HFFc6 (cell line): ENCODE measurements around the gene SFTPA1. TPM values are rescaled to one million over a fixed set of nuclear protein-coding genes. Genes with fewer than 3 reads are reported as not detected.
"Not testable (repeated sequence)": the region's sequence is repeated elsewhere in the genome, so short reads cannot be mapped to it uniquely, and the experiment has no call there.

Experiments used
- DNase-seq: peaks from one replicate; pipeline ENCODE4 v3.0.0-alpha.2; 2018
- H3K27ac Mint-ChIP-seq: 2 replicates; pipeline ENCODE4 v1.8.0; 2020; ENCODE audit warnings: mild to moderate bottlenecking, mixed read lengths
- H3K27me3 Mint-ChIP-seq: 2 replicates; pipeline ENCODE4 v1.8.0; 2021; ENCODE audit warnings: mild to moderate bottlenecking, moderate library complexity, mixed read lengths; ENCODE audit not compliant: insufficient read depth
- H3K36me3 Mint-ChIP-seq: 2 replicates; pipeline ENCODE4 v1.8.0; 2021; ENCODE audit warnings: low read depth, mixed read lengths
- H3K4me1 Mint-ChIP-seq: 2 replicates; pipeline ENCODE4 v1.8.0; 2020; ENCODE audit warnings: low read depth, mixed read lengths
- H3K4me3 Mint-ChIP-seq: 2 replicates; pipeline ENCODE4 v1.8.0; 2020; ENCODE audit warnings: mild to moderate bottlenecking, moderate library complexity, mixed read lengths
- H3K9me3 Mint-ChIP-seq: 2 replicates; pipeline ENCODE4 v1.8.0; 2020; ENCODE audit warnings: mild to moderate bottlenecking, mixed read lengths
- CTCF ChIP-seq: fragments of 200-600 bp; sonication (generic); IDR thresholded peaks from 2 replicates; pipeline ENCODE4 v1.5.0; 2021; ENCODE audit warnings: antibody characterized with exemption, mild to moderate bottlenecking
- total RNA-seq, 6 experiments: library from RNA; stranded (reverse); fragmentation: NEBNext Ultra II Directional; extraction: Animal tissue kit (Norgen Biotek cat#: 25700); gene quantifications; 2 replicates in 1 of 6; 3 replicates in 5 of 6; pipeline ENCODE4 v1.2.3, GENCODE V29; 2021

Gene SFTPA1
- total RNA-seq, 6 experiments from 2014 or later: not detected

DNA sequence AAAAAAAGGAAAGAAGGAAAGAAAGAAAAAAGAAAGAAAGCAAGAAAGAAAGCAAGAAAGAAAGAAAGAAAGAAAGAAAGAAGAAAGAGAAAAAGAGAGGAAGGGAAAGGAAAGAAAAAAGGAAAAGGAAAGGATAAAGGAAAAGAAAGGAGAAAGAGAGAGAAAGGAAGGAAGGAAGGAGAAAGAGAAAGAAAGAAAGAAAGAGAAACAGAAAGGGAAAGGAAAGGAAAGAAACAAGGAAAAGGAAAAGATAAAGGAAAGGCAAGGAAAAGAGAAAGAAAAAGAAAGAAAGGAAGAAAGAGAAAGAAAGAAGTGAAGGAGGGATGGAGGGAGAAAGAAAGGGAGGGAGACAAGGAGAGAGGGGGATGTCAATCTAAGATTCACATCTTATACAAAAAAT lies 29.7 kb upstream of the SFTPA1 start:
- H3K4me3 Mint-ChIP-seq: no peak overlapping the region
- no peaks in the 10 kb centered on the region for H3K36me3 Mint-ChIP-seq
- no peak overlapping the region for H3K27ac Mint-ChIP-seq
- no peaks in the 10 kb centered on the region for H3K9me3 Mint-ChIP-seq
- H3K27me3 Mint-ChIP-seq: peaks cover 29% of the 10 kb centered on the region
- H3K4me1 Mint-ChIP-seq: no peaks in the 10 kb centered on the region
- no peak for DNase-seq
- TF ChIP-seq CTCF: no peak

GRCh38 chr10:79582096-79582495 lies 28.6 kb upstream of the SFTPA1 start:
- no peak for TF ChIP-seq CTCF
- no peak overlapping the region for H3K27ac Mint-ChIP-seq
- peaks cover 31% of the 10 kb centered on the region for H3K27me3 Mint-ChIP-seq
- no peak overlapping the region for H3K4me3 Mint-ChIP-seq
- H3K9me3 Mint-ChIP-seq: no peaks in the 10 kb centered on the region
- no peak for DNase-seq
- no peaks in the 10 kb centered on the region for H3K4me1 Mint-ChIP-seq
- H3K36me3 Mint-ChIP-seq: no peaks in the 10 kb centered on the region

DNA sequence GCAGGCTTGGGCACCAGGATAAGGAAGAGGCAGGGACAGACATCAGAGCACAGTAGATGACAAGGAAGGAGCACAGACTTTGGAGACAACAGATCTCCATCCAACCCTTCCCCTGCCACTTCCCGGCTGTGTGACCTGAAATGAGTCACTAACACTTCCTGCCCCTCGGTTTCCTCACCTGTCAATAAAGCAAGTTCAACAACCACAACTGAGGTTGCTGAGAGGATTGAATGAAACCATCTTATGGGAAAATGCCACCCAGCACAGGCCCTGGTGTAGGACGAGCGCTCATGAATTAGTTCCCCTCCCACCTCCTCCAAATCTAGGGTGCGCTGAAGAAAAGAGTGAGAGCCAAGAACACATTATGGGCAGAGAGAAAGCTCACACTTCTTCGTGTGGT lies 27.8 kb upstream of the SFTPA1 start:
- peaks cover 29% of the 10 kb centered on the region for H3K27me3 Mint-ChIP-seq

DNA sequence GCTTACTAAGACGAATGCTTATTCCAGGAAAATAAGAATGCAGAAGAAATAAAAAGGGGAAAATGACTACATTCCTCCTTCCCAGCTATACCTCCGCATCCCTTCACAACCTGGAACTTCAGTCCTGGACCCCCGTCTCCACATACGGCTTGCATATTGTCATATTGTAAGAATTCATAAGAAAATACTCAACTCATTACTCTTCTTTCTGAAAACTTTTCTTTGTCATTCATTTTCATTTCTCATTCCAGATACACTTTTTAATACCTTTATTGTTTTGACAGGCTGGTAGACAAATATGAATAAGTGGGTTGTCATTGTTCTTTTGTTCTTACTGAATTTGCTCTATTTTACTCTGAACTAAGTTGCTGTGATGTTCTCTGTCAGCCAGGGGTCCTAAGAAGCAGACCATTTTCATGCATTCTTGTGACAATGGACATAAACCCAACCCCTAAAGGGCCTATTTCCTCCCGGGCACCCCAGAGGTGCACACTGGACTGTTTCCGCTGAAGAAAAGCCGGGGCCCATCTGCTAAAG lies 27.2 kb upstream of the SFTPA1 start:
- no peak for DNase-seq
- Mint-ChIP-seq H3K36me3 (no peaks in the 10 kb centered on the region), H3K27me3 (peaks cover 29% of the 10 kb centered on the region), H3K9me3 (no peaks in the 10 kb centered on the region), H3K4me1 (no peaks in the 10 kb centered on the region), H3K27ac (no peak overlapping the region), H3K4me3 (no peak overlapping the region)
- no peak for TF ChIP-seq CTCF

More for the DNA sequence above, 27.8 kb upstream of the SFTPA1 start:
- H3K36me3 Mint-ChIP-seq, H3K27ac Mint-ChIP-seq, H3K9me3 Mint-ChIP-seq, H3K4me1 Mint-ChIP-seq, DNase-seq, H3K4me3 Mint-ChIP-seq: not testable (repeated sequence)

- peaks cover 37% of the 10 kb centered on the region for H3K27me3 Mint-ChIP-seq
- no peak for TF ChIP-seq CTCF
These were observed 24.7 kb upstream of the SFTPA1 start for GRCh38 chr10:79585870-79586527.

GRCh38 chr10:79586933-79587332 lies 23.8 kb upstream of the SFTPA1 start:
- H3K27me3 Mint-ChIP-seq: peaks cover 35% of the 10 kb centered on the region

More at GRCh38 chr10:79585870-79586527, 24.7 kb upstream of the SFTPA1 start:
- Mint-ChIP-seq H3K9me3 (no peaks in the 10 kb centered on the region), H3K4me1 (no peaks in the 10 kb centered on the region), H3K4me3 (no peak overlapping the region), H3K36me3 (no peaks in the 10 kb centered on the region), H3K27ac (no peak overlapping the region)
- no peak for DNase-seq

More at GRCh38 chr10:79586933-79587332, 23.8 kb upstream of the SFTPA1 start:
- H3K9me3 Mint-ChIP-seq: no peaks in the 10 kb centered on the region
- H3K4me1 Mint-ChIP-seq: no peaks in the 10 kb centered on the region
- TF ChIP-seq CTCF: no peak
- H3K27ac Mint-ChIP-seq: no peak overlapping the region
- H3K36me3 Mint-ChIP-seq: no peaks in the 10 kb centered on the region
- no peak for DNase-seq
- no peak overlapping the region for H3K4me3 Mint-ChIP-seq
